Measurements from ENCODE around the gene CACNA2D2.

DNA sequence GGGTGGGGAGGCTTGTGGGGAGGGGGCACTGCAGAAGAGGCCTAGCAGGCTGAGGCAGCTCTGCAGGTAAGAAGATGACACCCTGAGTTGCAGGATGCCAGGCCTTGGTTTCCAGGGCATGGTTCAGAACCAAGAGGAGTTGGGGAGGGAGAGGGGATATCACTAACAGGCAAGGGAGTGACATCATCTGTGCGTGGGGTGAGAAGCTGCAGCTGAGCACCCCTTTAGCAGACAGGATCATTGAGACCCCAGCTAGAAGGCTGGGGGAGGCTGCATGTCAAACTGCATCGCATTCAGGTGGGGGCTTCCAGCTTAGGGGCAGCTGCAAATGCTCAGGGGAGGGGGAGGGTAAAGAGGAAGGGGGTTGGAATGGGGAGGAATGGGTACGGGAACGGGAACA lies 23.0 kb downstream of the CACNA2D2 start:
- TF ChIP-seq, protein P1, sequence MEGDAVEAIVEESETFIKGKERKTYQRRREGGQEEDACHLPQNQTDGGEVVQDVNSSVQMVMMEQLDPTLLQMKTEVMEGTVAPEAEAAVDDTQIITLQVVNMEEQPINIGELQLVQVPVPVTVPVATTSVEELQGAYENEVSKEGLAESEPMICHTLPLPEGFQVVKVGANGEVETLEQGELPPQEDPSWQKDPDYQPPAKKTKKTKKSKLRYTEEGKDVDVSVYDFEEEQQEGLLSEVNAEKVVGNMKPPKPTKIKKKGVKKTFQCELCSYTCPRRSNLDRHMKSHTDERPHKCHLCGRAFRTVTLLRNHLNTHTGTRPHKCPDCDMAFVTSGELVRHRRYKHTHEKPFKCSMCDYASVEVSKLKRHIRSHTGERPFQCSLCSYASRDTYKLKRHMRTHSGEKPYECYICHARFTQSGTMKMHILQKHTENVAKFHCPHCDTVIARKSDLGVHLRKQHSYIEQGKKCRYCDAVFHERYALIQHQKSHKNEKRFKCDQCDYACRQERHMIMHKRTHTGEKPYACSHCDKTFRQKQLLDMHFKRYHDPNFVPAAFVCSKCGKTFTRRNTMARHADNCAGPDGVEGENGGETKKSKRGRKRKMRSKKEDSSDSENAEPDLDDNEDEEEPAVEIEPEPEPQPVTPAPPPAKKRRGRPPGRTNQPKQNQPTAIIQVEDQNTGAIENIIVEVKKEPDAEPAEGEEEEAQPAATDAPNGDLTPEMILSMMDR (IDR thresholded peaks at IDR 0.05; ENCODE audit: insufficient read depth, low read length, poor library complexity, severe bottlenecking): no peak
- TF ChIP-seq EZH2phosphoT487 (conservative IDR thresholded peaks at IDR 0.05; ENCODE audit: low read length): no peak

Data from SU-DHL-6 (cell line).